GM12873 (cell line): Measurements from ENCODE around the gene RNF145.

Experiments used
- CTCF ChIP-seq: IDR thresholded peaks from 2 replicates; pipeline ENCODE4 v1.5.1; 2012; ENCODE audit warnings: low read depth, mild to moderate bottlenecking, moderate library complexity, low read length, control low read depth; ENCODE audit not compliant: insufficient read depth; ENCODE audit errors: missing control alignments

Gene RNF145

GRCh38 chr5:159208514-159209437 is 577 bp downstream of the RNF145 start:
- no peak for TF ChIP-seq CTCF

GRCh38 chr5:159207686-159208513 is 1.5 kb downstream of the RNF145 start:
- no peak for TF ChIP-seq CTCF

- no peak for TF ChIP-seq CTCF
Observed at GRCh38 chr5:159207222-159207685, 2.1 kb downstream of the RNF145 start.

- no peak for TF ChIP-seq CTCF
Observed at GRCh38 chr5:159206818-159207217, 2.5 kb downstream of the RNF145 start.

- TF ChIP-seq CTCF = no peak
Observed at GRCh38 chr5:159206368-159206767, 3.0 kb downstream of the RNF145 start.

- TF ChIP-seq CTCF = no peak
Observed at GRCh38 chr5:159203351-159203750, 6.0 kb downstream of the RNF145 start.

- TF ChIP-seq CTCF = no peak
Observed at GRCh38 chr5:159202151-159202550, 7.2 kb downstream of the RNF145 start.
